GM10266 (cell line): Measurements from ENCODE around the gene EFCAB11.

Source experiments
- DNase-seq: peaks from one replicate; pipeline ENCODE4 v3.0.0; 2012; ENCODE audit errors: extremely low spot score
- CTCF ChIP-seq: IDR thresholded peaks from 2 replicates; pipeline ENCODE4 v1.5.1; 2012; ENCODE audit warnings: mild to moderate bottlenecking, low read depth; ENCODE audit not compliant: control insufficient read depth, insufficient read depth; ENCODE audit errors: missing control alignments

The EFCAB11 gene

GRCh38 chr14:89793367-89793716 is 161.2 kb downstream of the EFCAB11 start:
- TF ChIP-seq CTCF: no peak
- DNase-seq: no peak

GRCh38 chr14:89792489-89793366 is 161.8 kb downstream of the EFCAB11 start:
- DNase-seq: no peak
- no peak for TF ChIP-seq CTCF

- no peak for TF ChIP-seq CTCF
These were observed 167.0 kb downstream of the EFCAB11 start for GRCh38 chr14:89787525-89787924.

GRCh38 chr14:89781046-89781445 is 173.5 kb downstream of the EFCAB11 start:
- TF ChIP-seq CTCF: no peak
- DNase-seq: no peak

More at GRCh38 chr14:89787525-89787924, 167.0 kb downstream of the EFCAB11 start:
- no peak for DNase-seq

GRCh38 chr14:89779707-89780106 is 174.8 kb downstream of the EFCAB11 start:
- DNase-seq: no peak
- TF ChIP-seq CTCF: no peak

GRCh38 chr14:89775946-89776345 is 178.6 kb downstream of the EFCAB11 start:
- no peak for TF ChIP-seq CTCF
- DNase-seq: no peak

GRCh38 chr14:89775151-89775550 is 179.4 kb downstream of the EFCAB11 start:
- DNase-seq: no peak

More at GRCh38 chr14:89775151-89775550, 179.4 kb downstream of the EFCAB11 start:
- TF ChIP-seq CTCF: no peak
